Suppressor macrophage treated with lipopolysaccharide for 4 hours (primary cell): Measurements from ENCODE around the gene FCSK.

Source experiments
- DNase-seq: peaks from one replicate; pipeline ENCODE4 v3.0.0-alpha.2; 2020

The FCSK gene

GRCh38 chr16:70526403-70526802 lies 72.0 kb downstream of the FCSK start:
- peak; percentile 6 for DNase-seq

- DNase-seq: no peak
Measured at GRCh38 chr16:70527315-70527996, 73.1 kb downstream of the FCSK start.

- DNase-seq: peak; percentile 65
Measured at GRCh38 chr16:70529051-70529777, 74.8 kb downstream of the FCSK start.
